Neural cell (in vitro differentiated cells): Measurements from ENCODE around the gene FBXO9. TPM values are rescaled to one million over a fixed set of nuclear protein-coding genes. Genes with fewer than 3 reads are reported as not detected.

Experiments
- H2AFZ ChIP-seq: fragments of 200-600, 300-800 bp; sonication (generic), shearing (Covaris generic); 2 replicates; pipeline ENCODE4 v1.6.0; 2014; ENCODE audit warnings: low read depth, mild to moderate bottlenecking, antibody characterized with exemption, low read length, moderate library complexity
- H3F3A ChIP-seq: fragments of 200-600 bp; shearing (Covaris generic); 2 replicates; pipeline ENCODE4 v1.6.1; 2016; ENCODE audit warnings: mild to moderate bottlenecking, moderate library complexity, mixed read lengths, antibody characterized with exemption, low read length; ENCODE audit not compliant: insufficient read depth, poor library complexity, severe bottlenecking
- H3K27ac ChIP-seq: fragments of 200-600, 300-800 bp; sonication (generic), shearing (Covaris generic); 2 replicates; pipeline ENCODE4 v1.5.1; 2014; ENCODE audit warnings: mild to moderate bottlenecking, low read length, moderate library complexity
- H3K27me3 ChIP-seq: fragments of 300-800, 200-600 bp; sonication (generic), shearing (Covaris generic); 2 replicates; pipeline ENCODE4 v1.6.0; 2014; ENCODE audit warnings: mild to moderate bottlenecking, low read depth, low read length, moderate library complexity; ENCODE audit not compliant: insufficient read depth
- H3K36me3 ChIP-seq: fragments of 300-800, 200-600 bp; sonication (generic), shearing (Covaris generic); 2 replicates; pipeline ENCODE4 v1.5.1; 2014; ENCODE audit warnings: mild to moderate bottlenecking, antibody characterized with exemption, low read length, moderate library complexity; ENCODE audit not compliant: insufficient read depth
- H3K4me2 ChIP-seq: fragments of 300-800, 200-600 bp; sonication (generic), shearing (Covaris generic); 2 replicates; pipeline ENCODE4 v1.6.0; 2014; ENCODE audit warnings: mild to moderate bottlenecking, low read length
- H3K4me3 ChIP-seq: fragments of 300-800, 200-600 bp; sonication (generic), shearing (Covaris generic); 2 replicates; pipeline ENCODE4 v1.5.1; 2014; ENCODE audit warnings: mild to moderate bottlenecking, low read length, moderate library complexity
- H3K79me2 ChIP-seq: fragments of 200-600 bp; shearing (Covaris generic); replicated peaks from 2 replicates; pipeline ENCODE4 v1.6.0; 2014; ENCODE audit warnings: mild to moderate bottlenecking, low read length, moderate library complexity; ENCODE audit not compliant: insufficient read depth
- H3K9ac ChIP-seq: fragments of 300-800, 200-600 bp; sonication (generic), shearing (Covaris generic); 2 replicates; pipeline ENCODE4 v1.6.1; 2016; ENCODE audit warnings: mild to moderate bottlenecking, low read length, mixed read lengths
- H3K9me2 ChIP-seq: fragments of 200-600 bp; shearing (Covaris generic); 2 replicates; pipeline ENCODE4 v1.6.1; 2016; ENCODE audit warnings: mild to moderate bottlenecking, low read length, mixed read lengths; ENCODE audit not compliant: insufficient read depth
- H3K9me3 ChIP-seq: fragments of 200-600, 300-800 bp; sonication (generic), shearing (Covaris generic); 2 replicates; pipeline ENCODE4 v1.6.1; 2016; ENCODE audit warnings: mild to moderate bottlenecking, mixed run types, low read length, moderate library complexity, mixed read lengths
- H4K20me1 ChIP-seq: fragments of 200-600 bp; shearing (Covaris generic); 2 replicates; pipeline ENCODE4 v1.6.1; 2016; ENCODE audit warnings: mild to moderate bottlenecking, mixed run types; ENCODE audit not compliant: insufficient read depth
- CTCF ChIP-seq: fragments of 450-650 bp; IDR thresholded peaks from 2 replicates; pipeline ENCODE4 v1.5.1; 2014; ENCODE audit warnings: antibody characterized with exemption, mild to moderate bottlenecking, moderate library complexity; ENCODE audit not compliant: poor library complexity, severe bottlenecking
- EP300 ChIP-seq: fragments of 450-650 bp; conservative IDR thresholded peaks from 2 replicates; pipeline ENCODE4 v1.6.1; 2014; ENCODE audit warnings: antibody characterized with exemption, mild to moderate bottlenecking, moderate library complexity; ENCODE audit not compliant: poor library complexity, severe bottlenecking
- EZH2 ChIP-seq: fragments of 200-600, 300-800 bp; shearing (Covaris generic), sonication (generic); IDR thresholded peaks from 2 replicates; pipeline ENCODE4 v1.6.1; 2014; ENCODE audit warnings: antibody characterized with exemption, low read length, borderline replicate concordance, mild to moderate bottlenecking; ENCODE audit not compliant: insufficient read depth, poor library complexity, severe bottlenecking
- MXI1 ChIP-seq: fragments of 450-650 bp; conservative IDR thresholded peaks from 2 replicates; pipeline ENCODE4 v1.6.1; 2014; ENCODE audit warnings: antibody characterized with exemption, mild to moderate bottlenecking; ENCODE audit not compliant: poor library complexity, severe bottlenecking
- POLR2AphosphoS5 ChIP-seq: IDR thresholded peaks from 2 replicates; pipeline ENCODE4 v1.6.1; 2012
- RAD21 ChIP-seq: fragments of 450-650 bp; conservative IDR thresholded peaks from 2 replicates; pipeline ENCODE4 v1.6.1; 2014; ENCODE audit warnings: antibody characterized with exemption, mild to moderate bottlenecking, moderate library complexity
- REST ChIP-seq: IDR thresholded peaks from 2 replicates; pipeline ENCODE4 v1.6.1; 2012; ENCODE audit warnings: borderline replicate concordance
- SMC3 ChIP-seq: fragments of 450-650 bp; conservative IDR thresholded peaks from 2 replicates; pipeline ENCODE4 v1.6.1; 2014; ENCODE audit warnings: antibody characterized with exemption, mild to moderate bottlenecking, moderate library complexity; ENCODE audit not compliant: poor library complexity
- TAF1 ChIP-seq: IDR thresholded peaks from 2 replicates; pipeline ENCODE4 v1.6.1; 2012; ENCODE audit warnings: low read depth
- polyA plus RNA-seq: library from polyadenylated mRNA; depleted of rRNA; stranded (reverse); fragments of >200 nt; gene quantifications from 2 replicates; pipeline ENCODE4 v1.2.3, GENCODE V29; 2014

Gene FBXO9
- polyA plus RNA-seq, 1 donor from 2014 or later = 92.2 TPM

- TF ChIP-seq SMC3 = no peak
- no peak for TF ChIP-seq EZH2
- no peak for TF ChIP-seq POLR2AphosphoS5
- TF ChIP-seq REST = no peak
- TF ChIP-seq EP300 = no peak
- TF ChIP-seq TAF1 = no peak
- TF ChIP-seq CTCF = no peak
- TF ChIP-seq MXI1 = no peak
- no peak for TF ChIP-seq RAD21
- H3K4me2 ChIP-seq = no peak overlapping the region
- no peaks in the 10 kb centered on the region for H4K20me1 ChIP-seq
- no peak overlapping the region for H3K9ac ChIP-seq
- H3K9me2 ChIP-seq = no peaks in the 10 kb centered on the region
- H2AFZ ChIP-seq = no peak overlapping the region
- no peaks in the 10 kb centered on the region for H3K9me3 ChIP-seq
- no peaks in the 10 kb centered on the region for H3K27me3 ChIP-seq
- peaks cover 20% of the 10 kb centered on the region for H3K36me3 ChIP-seq
- no peaks in the 10 kb centered on the region for H3K79me2 ChIP-seq
- H3K4me3 ChIP-seq = no peak overlapping the region
- H3F3A ChIP-seq = no peaks in the 10 kb centered on the region
- H3K27ac ChIP-seq = no peak overlapping the region
These were observed 35.9 kb upstream of the FBXO9 start for GRCh38 chr6:53029257-53029656.

GRCh38 chr6:53029761-53030160 is 35.4 kb upstream of the FBXO9 start:
- no peak overlapping the region for H2AFZ ChIP-seq
- no peak for TF ChIP-seq REST
- no peak for TF ChIP-seq EZH2
- TF ChIP-seq RAD21 = no peak
- no peak for TF ChIP-seq TAF1
- H3K79me2 ChIP-seq = no peaks in the 10 kb centered on the region
- H3K9me3 ChIP-seq = no peaks in the 10 kb centered on the region
- H3K9ac ChIP-seq = no peak overlapping the region
- H3K4me2 ChIP-seq = no peak overlapping the region
- no peak overlapping the region for H3K4me3 ChIP-seq
- no peaks in the 10 kb centered on the region for H3F3A ChIP-seq
- no peaks in the 10 kb centered on the region for H4K20me1 ChIP-seq
- H3K27ac ChIP-seq = no peak overlapping the region
- peaks cover 23% of the 10 kb centered on the region for H3K36me3 ChIP-seq
- no peaks in the 10 kb centered on the region for H3K27me3 ChIP-seq
- H3K9me2 ChIP-seq = no peaks in the 10 kb centered on the region
